ENCODE results near the gene AXDND1.

DNA sequence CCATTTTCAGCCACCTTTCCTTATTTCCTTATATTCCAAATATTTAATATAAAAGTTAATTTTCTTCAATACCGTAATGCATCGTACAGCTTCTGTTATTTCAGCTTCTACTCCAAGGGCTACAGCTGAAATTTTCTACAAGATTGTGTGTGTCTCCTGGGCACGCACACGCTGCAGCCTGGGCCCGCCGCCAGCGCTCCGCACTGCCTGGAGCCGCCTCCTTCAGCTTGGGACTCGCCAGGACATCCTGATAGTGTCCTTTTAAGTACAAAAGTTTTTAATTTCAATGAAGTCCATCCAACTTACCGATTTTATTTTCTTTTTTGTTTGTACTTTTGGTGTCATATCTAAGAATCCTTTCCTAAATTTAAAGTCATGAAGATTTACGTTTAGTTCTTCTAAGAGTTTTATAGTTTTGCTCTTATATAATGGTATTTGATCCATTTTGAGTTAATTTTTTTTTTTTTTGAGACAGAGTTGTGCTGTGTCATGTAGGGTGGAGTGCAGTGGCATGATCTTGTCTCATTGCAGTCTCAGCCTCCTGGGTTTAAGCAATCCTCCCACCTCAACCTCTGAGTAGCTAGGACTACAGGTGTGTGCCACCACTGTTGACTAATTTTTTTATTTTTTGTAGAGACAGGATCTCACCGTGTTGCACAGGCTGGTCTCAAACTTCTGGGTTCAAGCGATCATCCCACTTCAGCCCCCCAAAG is 82.8 kb downstream of the AXDND1 start:
- TF ChIP-seq REST (IDR thresholded peaks at IDR 0.05; ENCODE audit: insufficient replicate concordance, low read depth) (no peak), CTCF (IDR thresholded peaks at IDR 0.05; ENCODE audit: insufficient read depth, low read length) (no peak), POLR2AphosphoS5 (IDR thresholded peaks at IDR 0.05; ENCODE audit: low read depth) (no peak), SPI1 (IDR thresholded peaks at IDR 0.05; ENCODE audit: borderline replicate concordance, low read depth) (no peak)

Measured in HL-60 (cell line).